Neuronal stem cell (in vitro differentiated cells): Measurements from ENCODE around the gene VSIG10L.

ENCODE experiments used
- DNase-seq: peaks from one replicate; pipeline ENCODE4 v3.0.0-alpha.2; 2013; ENCODE audit warnings: low spot score
- H2AFZ ChIP-seq: one replicate; pipeline ENCODE4 v1.6.1; 2013; ENCODE audit warnings: mild to moderate bottlenecking, low read length, inconsistent platforms
- H2AK5ac ChIP-seq: 2 replicates; pipeline ENCODE4 v1.6.1; 2013; ENCODE audit warnings: low read depth, mild to moderate bottlenecking, inconsistent platforms, low read length, moderate library complexity, mixed read lengths
- H2BK120ac ChIP-seq: 2 replicates; pipeline ENCODE4 v1.6.1; 2013; ENCODE audit warnings: low read depth, mild to moderate bottlenecking, inconsistent platforms, low read length, moderate library complexity, mixed read lengths
- H2BK12ac ChIP-seq: one replicate; pipeline ENCODE4 v1.6.1; 2013; ENCODE audit warnings: low read length, inconsistent platforms
- H2BK15ac ChIP-seq: 2 replicates; pipeline ENCODE4 v1.6.1; 2013; ENCODE audit warnings: mild to moderate bottlenecking, low read length, inconsistent platforms, mixed read lengths
- H2BK5ac ChIP-seq: one replicate; pipeline ENCODE4 v1.6.1; 2013; ENCODE audit warnings: inconsistent platforms, mild to moderate bottlenecking, low read length, moderate library complexity
- H3K14ac ChIP-seq: one replicate; pipeline ENCODE4 v1.6.1; 2013; ENCODE audit warnings: low read length, inconsistent platforms
- H3K18ac ChIP-seq: 2 replicates; pipeline ENCODE4 v1.6.1; 2013; ENCODE audit warnings: low read length, inconsistent platforms
- H3K23ac ChIP-seq: 2 replicates; pipeline ENCODE4 v1.6.1; 2013; ENCODE audit warnings: low read depth, mild to moderate bottlenecking, mixed read lengths, low read length, inconsistent platforms; ENCODE audit not compliant: poor library complexity
- H3K27ac ChIP-seq: replicated peaks from 3 replicates; pipeline ENCODE4 v1.5.1; 2013; ENCODE audit warnings: low read length, inconsistent platforms
- H3K27me3 ChIP-seq, 3 experiments: 2 replicates each; pipeline ENCODE4 v1.6.1; 2013; ENCODE audit warnings: low read length in 3 of 3, mild to moderate bottlenecking in 2 of 3, inconsistent platforms in 1 of 3, low read depth in 1 of 3, mixed read lengths in 1 of 3, moderate library complexity in 1 of 3; ENCODE audit not compliant: control insufficient read depth in 3 of 3, insufficient read depth in 3 of 3
- H3K36me3 ChIP-seq, 2 donors: replicated peaks in 1 of 2; 2 replicates each; pipeline ENCODE4 v1.6.1; 2013; ENCODE audit warnings: low read length in 2 of 2; ENCODE audit not compliant: control insufficient read depth in 2 of 2, insufficient read depth in 2 of 2
- H3K4ac ChIP-seq: 2 replicates; pipeline ENCODE4 v1.6.1; 2013; ENCODE audit warnings: inconsistent platforms, mild to moderate bottlenecking, low read length, moderate library complexity
- H3K4me1 ChIP-seq, 2 donors: 1 replicate in 1 of 2; 2 replicates in 1 of 2; pipeline ENCODE4 v1.6.1; 2013; ENCODE audit warnings: low read length in 2 of 2, low read depth in 1 of 2; ENCODE audit not compliant: control insufficient read depth in 2 of 2, insufficient read depth in 1 of 2
- H3K4me2 ChIP-seq: one replicate; pipeline ENCODE4 v1.6.1; 2013; ENCODE audit warnings: mild to moderate bottlenecking, low read length, inconsistent platforms; ENCODE audit not compliant: insufficient read depth, poor library complexity, severe bottlenecking
- H3K4me3 ChIP-seq, 2 donors: 2 replicates each; pipeline ENCODE4 v1.5.1; 2013; ENCODE audit warnings: low read length in 2 of 2, mild to moderate bottlenecking in 2 of 2, inconsistent platforms in 1 of 2, moderate library complexity in 1 of 2
- H3K79me1 ChIP-seq: one replicate; pipeline ENCODE4 v1.6.1; 2013; ENCODE audit warnings: low read depth, mild to moderate bottlenecking, inconsistent platforms, low read length, moderate library complexity
- H3K9ac ChIP-seq: one replicate; pipeline ENCODE4 v1.6.1; 2013; ENCODE audit warnings: mild to moderate bottlenecking, low read depth, low read length, inconsistent platforms; ENCODE audit not compliant: poor library complexity
- H3K9me3 ChIP-seq, 2 donors: replicated peaks in 1 of 2; 2 replicates each; pipeline versions ENCODE3 to v1.6.1; 2013; ENCODE audit warnings: low read length in 2 of 2, mild to moderate bottlenecking in 2 of 2, inconsistent platforms in 1 of 2, low read depth in 1 of 2, mixed read lengths in 1 of 2, moderate library complexity in 1 of 2; ENCODE audit not compliant: control insufficient read depth in 2 of 2, insufficient read depth in 1 of 2
- H4K8ac ChIP-seq: one replicate; pipeline ENCODE4 v1.6.1; 2013; ENCODE audit warnings: low read depth, mild to moderate bottlenecking, inconsistent platforms, low read length, moderate library complexity
- H4K91ac ChIP-seq: one replicate; pipeline ENCODE4 v1.6.1; 2013; ENCODE audit warnings: low read length, low read depth, mild to moderate bottlenecking, inconsistent platforms; ENCODE audit not compliant: poor library complexity
- WGBS, 2 donors: extraction: QIAGEN DNeasy Blood & Tissue Kit; methylation state at CpG; one replicate each; pipeline ENCODE4 v1.1.7; 2013; ENCODE audit warnings: missing lambda C conversion rate in 2 of 2, mixed read lengths in 1 of 2; ENCODE audit not compliant: insufficient read length in 2 of 2, insufficient replicate concordance in 1 of 2; ENCODE audit errors: extremely low coverage in 2 of 2; 5-methylcytosine and 5-hydroxymethylcytosine counted together

Gene VSIG10L

DNA sequence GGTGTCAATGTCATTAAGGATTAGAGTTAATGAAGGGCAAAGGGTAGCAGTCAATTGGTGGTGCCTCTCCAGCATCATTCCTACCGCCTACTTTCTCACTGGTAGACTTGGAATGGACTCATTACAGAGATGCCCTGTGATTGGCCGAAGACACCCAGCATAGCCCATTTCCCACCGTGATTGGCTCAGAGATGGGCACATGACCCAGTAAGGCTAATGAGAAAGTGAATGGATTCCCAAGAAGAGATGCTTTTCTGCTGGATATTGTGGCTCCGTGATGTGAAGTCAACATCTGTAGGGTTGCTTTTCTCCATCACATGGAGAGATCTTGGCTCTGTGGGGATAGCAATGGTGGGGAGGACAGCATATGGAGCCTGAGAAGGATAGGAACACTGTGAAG is 11.6 kb downstream of the VSIG10L start:
- Histone ChIP-seq H3K27me3 (peaks cover 0 to 15% (median 3%) of the 10 kb centered on the region in 3 experiments), H3K9me3 (peaks cover 0 to 4% of the 10 kb centered on the region in 2 donors), H3K4me2 (no peak overlapping the region), H3K27ac (no peak overlapping the region), H2BK12ac (no peak overlapping the region), H3K23ac (no peak overlapping the region), H3K4ac (no peak overlapping the region), H2AFZ (no peak overlapping the region), H3K4me3 (no peak overlapping the region), H3K9ac (no peak overlapping the region), H2BK15ac (no peak overlapping the region), H2BK120ac (no peak overlapping the region), H4K8ac (no peak overlapping the region), H3K36me3 (no peaks in the 10 kb centered on the region), H3K14ac (no peak overlapping the region), H2BK5ac (no peak overlapping the region), H3K4me1 (peaks cover 0 to 3% of the 10 kb centered on the region in 2 donors), H4K91ac (no peak overlapping the region), H3K79me1 (no peaks in the 10 kb centered on the region), H3K18ac (no peak overlapping the region), H2AK5ac (no peak overlapping the region)
- DNase-seq = no peak
- WGBS, 2 donors = no CpG with 5 or more reads among the region's 4 CpGs

DNA sequence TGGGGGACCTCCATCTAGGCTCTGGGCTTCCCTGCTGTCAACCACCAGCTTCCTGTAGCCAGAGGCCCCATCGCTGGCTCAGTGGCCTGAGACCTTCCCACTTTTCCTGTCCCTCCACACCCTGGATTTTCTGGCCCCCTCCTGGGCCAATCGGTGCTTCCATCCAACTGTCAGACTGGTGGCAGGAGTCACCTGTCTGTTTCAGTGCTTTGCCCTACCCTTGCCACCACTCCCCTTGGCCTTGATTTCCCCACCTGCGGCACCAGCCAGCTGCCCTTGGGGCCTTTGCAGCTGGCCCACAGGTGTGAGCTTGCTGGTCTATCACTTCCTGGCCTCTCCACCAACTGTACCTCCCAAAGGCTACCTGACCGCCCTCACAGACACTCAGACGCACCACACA is 12.5 kb downstream of the VSIG10L start:
- Histone ChIP-seq H2AK5ac (no peak overlapping the region), H3K23ac (no peak overlapping the region), H2BK15ac (no peak overlapping the region), H2AFZ (no peak overlapping the region), H3K36me3 (no peaks in the 10 kb centered on the region), H3K14ac (no peak overlapping the region), H3K4me1 (peaks cover 0 to 3% of the 10 kb centered on the region in 2 donors), H3K27ac (no peak overlapping the region), H2BK12ac (no peak overlapping the region), H4K91ac (no peak overlapping the region), H3K79me1 (no peaks in the 10 kb centered on the region), H3K4me2 (no peak overlapping the region), H3K27me3 (peaks cover 0 to 15% (median 3%) of the 10 kb centered on the region in 3 experiments), H3K4ac (no peak overlapping the region), H3K9me3 (peaks cover 0 to 4% of the 10 kb centered on the region in 2 donors), H3K4me3 (no peak overlapping the region), H3K18ac (no peak overlapping the region), H2BK5ac (no peak overlapping the region), H2BK120ac (no peak overlapping the region), H4K8ac (peak overlapping the region; percentile 9), H3K9ac (no peak overlapping the region)
- DNase-seq = no peak
- no CpG with 5 or more reads among the region's 5 CpGs for WGBS, 2 donors

DNA sequence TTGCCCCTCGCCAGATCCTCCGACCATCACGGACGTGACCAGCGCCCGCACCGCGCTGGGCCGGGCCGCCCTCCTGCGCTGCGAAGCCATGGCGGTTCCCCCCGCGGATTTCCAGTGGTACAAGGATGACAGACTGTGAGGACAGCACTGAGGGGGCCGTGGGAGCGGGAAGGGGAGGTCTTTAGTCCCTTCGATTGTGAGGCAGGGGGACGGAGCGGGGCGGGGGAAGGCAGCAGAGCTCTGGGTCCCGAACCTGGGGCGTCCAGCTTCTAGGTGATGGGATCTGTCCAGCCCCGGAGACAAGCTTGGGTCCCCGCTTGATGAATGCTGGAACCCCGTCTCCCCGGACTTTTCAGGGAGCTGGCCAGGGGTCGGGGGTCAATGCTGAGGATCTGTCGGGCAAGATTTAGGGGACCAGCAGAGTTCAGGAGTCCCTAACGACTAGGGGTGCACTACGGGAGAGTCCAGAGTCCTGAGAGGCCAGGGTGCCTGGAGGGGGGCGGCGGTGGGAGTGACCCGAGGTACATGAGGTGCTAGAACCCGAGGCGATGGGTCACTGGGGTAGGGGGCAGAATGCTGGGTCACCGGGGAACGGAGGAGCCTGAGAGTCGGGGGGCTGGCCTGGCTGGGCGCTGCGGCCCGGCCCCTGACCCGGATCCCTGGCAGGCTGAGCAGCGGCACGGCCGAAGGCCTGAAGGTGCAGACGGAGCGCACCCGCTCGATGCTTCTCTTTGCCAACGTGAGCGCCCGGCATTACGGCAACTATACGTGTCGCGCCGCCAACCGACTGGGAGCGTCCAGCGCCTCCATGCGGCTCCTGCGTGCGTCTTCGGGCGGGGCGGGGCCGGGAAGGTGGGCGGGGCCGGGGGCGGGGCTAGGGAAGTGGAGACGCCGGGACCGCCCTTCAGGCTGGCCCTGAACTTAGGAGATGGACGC is 14.6 kb downstream of the VSIG10L start:
- Histone ChIP-seq H4K91ac (no peak overlapping the region), H2BK5ac (no peak overlapping the region), H2BK15ac (no peak overlapping the region), H3K4me1 (peaks cover 0 to 3% of the 10 kb centered on the region in 2 donors), H3K27me3 (peaks cover 0 to 15% (median 3%) of the 10 kb centered on the region in 3 experiments), H2AFZ (peak overlapping the region; percentile 91), H3K36me3 (no peaks in the 10 kb centered on the region), H3K23ac (peak overlapping the region; percentile 57), H4K8ac (no peak overlapping the region), H3K4ac (no peak overlapping the region), H3K79me1 (no peaks in the 10 kb centered on the region), H2BK120ac (no peak overlapping the region), H3K4me3 (peak overlapping the region; percentile 24 to 69), H2BK12ac (no peak overlapping the region), H3K18ac (peak overlapping the region; percentile 95), H3K14ac (peak overlapping the region; percentile 27), H3K9ac (peak overlapping the region; percentile 78), H2AK5ac (peak overlapping the region; percentile 73), H3K4me2 (peak overlapping the region; percentile 72), H3K9me3 (no peaks in the 10 kb centered on the region), H3K27ac (no peak overlapping the region)
- no CpG with 5 or more reads among the region's 75 CpGs for WGBS, 2 donors
- DNase-seq = peak; percentile 48
